Kidney tubule cell (primary cell): ENCODE results near the gene SPG11.
A peak's percentile ranks its signal among the peaks of the same experiment; 100 is the strongest.
"Not testable (repeated sequence)": the region's sequence is repeated elsewhere in the genome, so short reads cannot be mapped to it uniquely, and the experiment has no call there.

Experiments
- DNase-seq: peaks from one replicate; pipeline ENCODE4 v3.0.0-alpha.2; 2018; ENCODE audit warnings: low spot score

SPG11 gene

GRCh38 chr15:44663410-44664308 lies at the start of gene SPG11:
SPG11 (minus strand) TSS chr15:44663662; CDS start chr15:44663647, 15 bp downstream.
- peak; percentile 98 for DNase-seq

GRCh38 chr15:44712346-44713005 lies 49.0 kb upstream of the SPG11 start:
- DNase-seq = peak; percentile 85

GRCh38 chr15:44711743-44712345 lies 48.4 kb upstream of the SPG11 start:
- DNase-seq = peak; percentile 44

- peak; percentile 98 for DNase-seq
Observed at GRCh38 chr15:44711096-44711742, 47.8 kb upstream of the SPG11 start, which contains the start of the genes B2M and PATL2. B2M (plus strand) TSS chr15:44711517; CDS start chr15:44711547, 30 bp downstream. PATL2 (minus strand) TSS chr15:44711323; CDS start chr15:44676490, 34,833 bp downstream.

- DNase-seq = peak; percentile 19
Observed at GRCh38 chr15:44710236-44711095, 47.0 kb upstream of the SPG11 start.

GRCh38 chr15:44706946-44707636 lies 43.6 kb upstream of the SPG11 start:
- DNase-seq = peak; percentile 62

GRCh38 chr15:44706401-44706800 lies 42.9 kb upstream of the SPG11 start:
- no peak for DNase-seq

- DNase-seq = peak; percentile 61
Observed at GRCh38 chr15:44705986-44706385, 42.5 kb upstream of the SPG11 start.

- DNase-seq = not testable (repeated sequence)
Observed at GRCh38 chr15:44700676-44701075, 37.2 kb upstream of the SPG11 start.

- DNase-seq = no peak
Observed at GRCh38 chr15:44698641-44699040, 35.2 kb upstream of the SPG11 start.

- DNase-seq = no peak
Observed at GRCh38 chr15:44697014-44697413, 33.6 kb upstream of the SPG11 start.

GRCh38 chr15:44695294-44695693 lies 31.8 kb upstream of the SPG11 start:
- no peak for DNase-seq

- DNase-seq = no peak
Observed at GRCh38 chr15:44694416-44694815, 31.0 kb upstream of the SPG11 start.

- no peak for DNase-seq
Observed at GRCh38 chr15:44692659-44693058, 29.2 kb upstream of the SPG11 start.

GRCh38 chr15:44690245-44690644 lies 26.8 kb upstream of the SPG11 start:
- not testable (repeated sequence) for DNase-seq

- not testable (repeated sequence) for DNase-seq
Observed at GRCh38 chr15:44689318-44689717, 25.9 kb upstream of the SPG11 start.

- DNase-seq = peak; percentile 74
Observed at GRCh38 chr15:44682809-44683682, 19.6 kb upstream of the SPG11 start.

GRCh38 chr15:44682211-44682610 lies 18.7 kb upstream of the SPG11 start:
- DNase-seq = no peak

- peak; percentile 5 for DNase-seq
Observed at GRCh38 chr15:44676676-44677075, 13.2 kb upstream of the SPG11 start.
